GM12873 (cell line): ENCODE data around the gene POLQ.

Experiments used
- TF ChIP-seq, protein P1 (sequence below): IDR thresholded peaks from 2 replicates; pipeline ENCODE4 v1.5.1; 2012; ENCODE audit warnings: low read depth, mild to moderate bottlenecking, moderate library complexity, low read length, control low read depth; ENCODE audit not compliant: insufficient read depth; ENCODE audit errors: missing control alignments

The POLQ gene

DNA sequence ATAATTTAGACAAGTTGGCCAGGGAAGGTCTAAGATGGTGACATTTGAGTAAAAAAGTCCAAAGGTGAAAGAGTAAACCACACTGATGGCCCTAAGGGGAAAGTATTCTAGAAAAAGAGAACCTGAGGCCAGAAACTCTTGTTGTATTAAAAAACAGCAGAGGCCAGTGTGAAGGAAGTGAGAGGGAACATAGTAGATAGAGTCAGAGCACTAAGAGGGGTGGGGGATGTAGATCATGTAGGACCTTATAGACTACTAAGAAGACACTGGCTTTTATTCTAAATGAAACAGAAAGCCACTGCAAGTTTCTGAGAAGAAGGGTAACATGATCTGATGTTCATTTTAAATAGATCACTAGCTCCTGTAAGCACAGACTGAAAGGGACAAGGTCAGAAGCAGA lies 14.5 kb downstream of the POLQ start:
- TF ChIP-seq, protein P1, sequence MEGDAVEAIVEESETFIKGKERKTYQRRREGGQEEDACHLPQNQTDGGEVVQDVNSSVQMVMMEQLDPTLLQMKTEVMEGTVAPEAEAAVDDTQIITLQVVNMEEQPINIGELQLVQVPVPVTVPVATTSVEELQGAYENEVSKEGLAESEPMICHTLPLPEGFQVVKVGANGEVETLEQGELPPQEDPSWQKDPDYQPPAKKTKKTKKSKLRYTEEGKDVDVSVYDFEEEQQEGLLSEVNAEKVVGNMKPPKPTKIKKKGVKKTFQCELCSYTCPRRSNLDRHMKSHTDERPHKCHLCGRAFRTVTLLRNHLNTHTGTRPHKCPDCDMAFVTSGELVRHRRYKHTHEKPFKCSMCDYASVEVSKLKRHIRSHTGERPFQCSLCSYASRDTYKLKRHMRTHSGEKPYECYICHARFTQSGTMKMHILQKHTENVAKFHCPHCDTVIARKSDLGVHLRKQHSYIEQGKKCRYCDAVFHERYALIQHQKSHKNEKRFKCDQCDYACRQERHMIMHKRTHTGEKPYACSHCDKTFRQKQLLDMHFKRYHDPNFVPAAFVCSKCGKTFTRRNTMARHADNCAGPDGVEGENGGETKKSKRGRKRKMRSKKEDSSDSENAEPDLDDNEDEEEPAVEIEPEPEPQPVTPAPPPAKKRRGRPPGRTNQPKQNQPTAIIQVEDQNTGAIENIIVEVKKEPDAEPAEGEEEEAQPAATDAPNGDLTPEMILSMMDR = no peak

- TF ChIP-seq, protein P1 = peak; percentile 59
Measured at GRCh38 chr3:121529308-121529707, 16.5 kb downstream of the POLQ start.

GRCh38 chr3:121520510-121520909 lies 25.3 kb downstream of the POLQ start:
- TF ChIP-seq, protein P1 = no peak

- TF ChIP-seq, protein P1 = no peak
Measured at GRCh38 chr3:121517953-121518655, 27.7 kb downstream of the POLQ start.

- TF ChIP-seq, protein P1 = no peak
Measured at GRCh38 chr3:121515862-121516261, 29.9 kb downstream of the POLQ start.

DNA sequence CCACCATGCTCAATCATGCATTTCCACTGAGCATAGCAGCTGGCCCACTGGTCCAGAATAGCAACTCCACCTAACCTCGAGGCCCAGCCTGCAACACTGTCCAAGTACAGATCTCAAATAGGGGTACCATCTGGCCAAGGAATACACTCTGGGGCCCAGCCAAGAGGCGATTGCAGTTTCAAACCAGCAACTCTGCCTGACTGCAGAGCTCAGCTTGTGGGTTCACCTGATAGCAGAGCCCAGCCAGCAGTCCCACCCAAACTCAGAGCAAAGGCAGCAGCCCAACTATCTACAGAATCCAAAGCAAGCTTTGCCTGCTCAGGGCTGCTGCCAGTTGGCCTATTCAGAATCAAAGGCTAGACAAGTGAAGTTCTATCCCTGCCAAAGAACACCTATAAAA lies 30.5 kb downstream of the POLQ start:
- TF ChIP-seq, protein P1 = no peak

DNA sequence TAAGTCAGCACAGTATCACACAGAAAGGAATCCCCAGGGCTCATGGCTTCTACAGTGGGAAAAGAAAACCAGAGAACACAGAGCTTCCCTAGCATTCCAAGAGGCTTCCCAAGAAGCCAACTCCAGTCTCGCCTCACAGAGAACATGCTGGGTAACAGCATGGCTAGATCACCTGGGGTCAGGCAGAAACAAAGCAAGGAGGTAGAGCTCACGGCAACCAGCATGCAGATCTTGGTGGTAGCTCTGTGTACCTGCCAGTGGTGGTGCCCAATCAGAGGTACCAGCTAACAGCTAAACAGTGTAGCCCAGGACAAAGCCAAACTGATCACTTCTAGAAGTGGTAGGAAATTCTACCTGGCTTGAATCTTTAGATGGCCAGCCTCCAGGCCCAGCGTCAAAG lies 31.3 kb downstream of the POLQ start:
- TF ChIP-seq, protein P1 = no peak
